ENCODE data around the gene PEAK1.

PEAK1 gene

GRCh38 chr15:77419836-77420609 lies at the start of gene PEAK1:
PEAK1 (minus strand) TSS chr15:77420104; CDS start chr15:77181926, 238,178 bp downstream.
- peak; percentile 63 to 99 (median 95) for DNase-seq

GRCh38 chr15:77468896-77469295 lies 49.0 kb upstream of the PEAK1 start:
- no peak for DNase-seq

GRCh38 chr15:77466521-77466920 lies 46.6 kb upstream of the PEAK1 start:
- no peak for DNase-seq

GRCh38 chr15:77464129-77464865 lies 44.4 kb upstream of the PEAK1 start:
- no peak for DNase-seq

GRCh38 chr15:77461486-77461885 lies 41.6 kb upstream of the PEAK1 start:
- DNase-seq: no peak

- DNase-seq: no peak
These were observed 39.1 kb upstream of the PEAK1 start for GRCh38 chr15:77459031-77459430.

- DNase-seq: no peak
These were observed 38.0 kb upstream of the PEAK1 start for GRCh38 chr15:77457905-77458265.

GRCh38 chr15:77457191-77457904 lies 37.4 kb upstream of the PEAK1 start:
- peak in 2 of 51 donors; percentile 1 to 3 for DNase-seq

GRCh38 chr15:77456746-77457145 lies 36.8 kb upstream of the PEAK1 start:
- no peak for DNase-seq

- no peak for DNase-seq
These were observed 35.9 kb upstream of the PEAK1 start for GRCh38 chr15:77455696-77456321.

- no peak for DNase-seq
These were observed 35.0 kb upstream of the PEAK1 start for GRCh38 chr15:77454951-77455350.

- no peak for DNase-seq
These were observed 34.4 kb upstream of the PEAK1 start for GRCh38 chr15:77454265-77454664.

GRCh38 chr15:77446840-77447390 lies 27.0 kb upstream of the PEAK1 start:
- no peak for DNase-seq

- DNase-seq: no peak
These were observed 20.6 kb upstream of the PEAK1 start for GRCh38 chr15:77440378-77440999.

- no peak for DNase-seq
These were observed 17.4 kb upstream of the PEAK1 start for GRCh38 chr15:77437264-77437663.

GRCh38 chr15:77436822-77437221 lies 16.9 kb upstream of the PEAK1 start:
- no peak for DNase-seq

GRCh38 chr15:77430652-77431051 lies 10.7 kb upstream of the PEAK1 start:
- no peak for DNase-seq

GRCh38 chr15:77430213-77430612 lies 10.3 kb upstream of the PEAK1 start:
- no peak for DNase-seq

GRCh38 chr15:77426871-77427270 lies 7.0 kb upstream of the PEAK1 start:
- no peak for DNase-seq

- DNase-seq: no peak
These were observed 6.5 kb upstream of the PEAK1 start for GRCh38 chr15:77426377-77426776.

- no peak for DNase-seq
These were observed 5.2 kb upstream of the PEAK1 start for GRCh38 chr15:77425104-77425503.

Measured in hypothalamus (tissue), 51 donors.